ENCODE measurements around the gene IL13. TPM values are rescaled to one million over a fixed set of nuclear protein-coding genes. Genes with fewer than 3 reads are reported as not detected.
"Not testable (repeated sequence)": the region's sequence is repeated elsewhere in the genome, so short reads cannot be mapped to it uniquely, and the experiment has no call there.

IL13 gene
- total and polyA plus RNA-seq, 7 donors: 0.15 TPM; not detected in 6

- Histone ChIP-seq H3K27ac (no peak overlapping the region), H3K27me3 (no peaks in the 10 kb centered on the region), H3K9me3 (no peaks in the 10 kb centered on the region), H3K4me1 (no peaks in the 10 kb centered on the region), H3K36me3 (peaks cover 0 to 67% (median 10%) of the 10 kb centered on the region in 4 donors), H3K4me3 (no peak overlapping the region)
- intact Hi-C loops (cut with DNase I): no loop called here
- DNase-seq: no peak
- TF ChIP-seq, protein P1, sequence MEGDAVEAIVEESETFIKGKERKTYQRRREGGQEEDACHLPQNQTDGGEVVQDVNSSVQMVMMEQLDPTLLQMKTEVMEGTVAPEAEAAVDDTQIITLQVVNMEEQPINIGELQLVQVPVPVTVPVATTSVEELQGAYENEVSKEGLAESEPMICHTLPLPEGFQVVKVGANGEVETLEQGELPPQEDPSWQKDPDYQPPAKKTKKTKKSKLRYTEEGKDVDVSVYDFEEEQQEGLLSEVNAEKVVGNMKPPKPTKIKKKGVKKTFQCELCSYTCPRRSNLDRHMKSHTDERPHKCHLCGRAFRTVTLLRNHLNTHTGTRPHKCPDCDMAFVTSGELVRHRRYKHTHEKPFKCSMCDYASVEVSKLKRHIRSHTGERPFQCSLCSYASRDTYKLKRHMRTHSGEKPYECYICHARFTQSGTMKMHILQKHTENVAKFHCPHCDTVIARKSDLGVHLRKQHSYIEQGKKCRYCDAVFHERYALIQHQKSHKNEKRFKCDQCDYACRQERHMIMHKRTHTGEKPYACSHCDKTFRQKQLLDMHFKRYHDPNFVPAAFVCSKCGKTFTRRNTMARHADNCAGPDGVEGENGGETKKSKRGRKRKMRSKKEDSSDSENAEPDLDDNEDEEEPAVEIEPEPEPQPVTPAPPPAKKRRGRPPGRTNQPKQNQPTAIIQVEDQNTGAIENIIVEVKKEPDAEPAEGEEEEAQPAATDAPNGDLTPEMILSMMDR (IDR thresholded peaks at IDR 0.05): no peak
- TF ChIP-seq POLR2AphosphoS5 (IDR thresholded peaks at IDR 0.05) (no peak), EP300 (IDR thresholded peaks at IDR 0.05) (no peak), POLR2A (IDR thresholded peaks at IDR 0.05) (no peak)
Observed at GRCh38 chr5:132622608-132623007, 35.4 kb upstream of the IL13 start.

DNA sequence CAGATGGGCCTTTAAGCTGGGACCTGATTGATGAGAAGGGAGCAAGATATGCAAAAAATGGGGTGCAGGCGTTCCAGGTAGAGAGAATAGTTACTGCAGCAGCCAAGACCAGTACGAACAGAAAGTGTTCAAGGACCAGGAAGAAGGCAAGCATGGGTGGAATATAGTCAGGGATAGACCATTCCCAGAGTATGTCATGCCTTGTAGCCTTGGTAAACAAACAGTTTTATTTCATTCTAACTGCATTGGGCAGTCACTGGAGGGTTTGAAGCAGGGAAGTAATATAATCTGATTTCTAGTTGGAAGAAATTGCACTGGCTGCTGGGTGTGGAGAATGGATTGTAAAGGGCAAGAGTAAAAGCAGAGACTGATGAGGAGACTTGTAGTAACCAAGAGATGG lies 30.5 kb upstream of the IL13 start:
- Histone ChIP-seq H3K9me3 (no peaks in the 10 kb centered on the region), H3K27me3 (no peaks in the 10 kb centered on the region), H3K36me3 (peaks cover 0 to 47% (median 0%) of the 10 kb centered on the region in 4 donors), H3K4me3 (no peak overlapping the region), H3K4me1 (no peaks in the 10 kb centered on the region), H3K27ac (no peak overlapping the region)
- intact Hi-C loops (cut with DNase I): no loop called here
- 28 to 74% methylated on average over 2 of the region's 2 CpGs for WGBS, 2 donors
- DNase-seq: no peak
- TF ChIP-seq, protein P1 (IDR thresholded peaks at IDR 0.05): no peak
- TF ChIP-seq POLR2AphosphoS5 (IDR thresholded peaks at IDR 0.05): no peak
- no peak for TF ChIP-seq EP300 (IDR thresholded peaks at IDR 0.05)
- TF ChIP-seq POLR2A (IDR thresholded peaks at IDR 0.05): no peak

DNA sequence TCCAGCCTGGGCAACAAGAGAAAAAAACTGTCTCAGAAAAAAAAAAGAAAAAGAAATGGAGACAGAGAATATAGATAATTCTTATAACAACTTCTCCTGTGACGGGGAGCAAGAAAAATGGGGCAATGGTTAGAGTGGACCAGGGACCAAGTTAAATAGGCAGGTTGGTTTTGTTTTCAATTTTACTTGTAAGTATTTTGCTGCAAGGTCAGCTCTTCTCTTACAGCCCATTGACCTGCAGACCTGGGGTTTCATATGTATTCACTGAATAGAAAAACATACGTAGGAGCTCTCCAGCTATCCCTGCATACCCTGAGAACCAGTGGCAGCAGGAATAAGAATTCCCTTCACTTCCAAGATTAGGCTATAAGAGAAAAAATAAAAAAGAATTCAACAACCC lies 29.2 kb upstream of the IL13 start:
- H3K27ac ChIP-seq: no peak overlapping the region
- no peaks in the 10 kb centered on the region for H3K27me3 ChIP-seq
- no peaks in the 10 kb centered on the region for H3K9me3 ChIP-seq
- no peak overlapping the region for H3K4me3 ChIP-seq
- no peaks in the 10 kb centered on the region for H3K4me1 ChIP-seq
- DNase-seq: no peak
- peaks cover 0 to 41% (median 0%) of the 10 kb centered on the region in 4 donors for H3K36me3 ChIP-seq
- intact Hi-C loops (cut with DNase I): no loop called here
- TF ChIP-seq, protein P1 (IDR thresholded peaks at IDR 0.05): no peak
- TF ChIP-seq POLR2A (IDR thresholded peaks at IDR 0.05) (no peak), EP300 (IDR thresholded peaks at IDR 0.05) (no peak), POLR2AphosphoS5 (IDR thresholded peaks at IDR 0.05) (no peak)
- 93 to 97% methylated on average over 2 of the region's 2 CpGs for WGBS, 2 donors

GRCh38 chr5:132629230-132629944 lies 28.6 kb upstream of the IL13 start:
- Histone ChIP-seq H3K27me3 (no peaks in the 10 kb centered on the region), H3K9me3 (no peaks in the 10 kb centered on the region), H3K27ac (no peak overlapping the region), H3K36me3 (peaks cover 0 to 41% (median 0%) of the 10 kb centered on the region in 4 donors), H3K4me3 (no peak overlapping the region), H3K4me1 (no peaks in the 10 kb centered on the region)
- intact Hi-C loops (cut with DNase I): no loop called here
- WGBS, 2 donors: 80 to 94% methylated on average over 5 of the region's 5 CpGs
- TF ChIP-seq, protein P1 (IDR thresholded peaks at IDR 0.05): no peak
- TF ChIP-seq EP300 (IDR thresholded peaks at IDR 0.05) (no peak), POLR2AphosphoS5 (IDR thresholded peaks at IDR 0.05) (no peak), POLR2A (IDR thresholded peaks at IDR 0.05) (no peak)
- DNase-seq: no peak

GRCh38 chr5:132633587-132633986 lies 24.4 kb upstream of the IL13 start:
- H3K27ac ChIP-seq; DNase-seq; H3K4me1 ChIP-seq; H3K27me3 ChIP-seq; H3K9me3 ChIP-seq; H3K4me3 ChIP-seq; intact Hi-C loops (cut with DNase I): not testable (repeated sequence)
- WGBS, 2 donors: 95 to 99% methylated on average over 4 of the region's 4 CpGs
- peaks cover 7 to 56% (median 14%) of the 10 kb centered on the region in 4 donors for H3K36me3 ChIP-seq

All from sigmoid colon (tissue), 7 donors.